Renal cortex interstitium (tissue), 3 donors: ENCODE results near the gene KRCC1. TPM values are rescaled to one million over a fixed set of nuclear protein-coding genes. Genes with fewer than 3 reads are reported as not detected.

ENCODE experiments used
- polyA plus RNA-seq, 3 donors: library from polyadenylated mRNA; unstranded; fragments of 120-200 nt; gene quantifications; one replicate each; pipeline ENCODE4 v1.2.1, GENCODE V29; 2013; ENCODE audit not compliant: insufficient read length in 3 of 3

The KRCC1 gene
- polyA plus RNA-seq, 3 donors: 45.6 to 60.9 (median 54.0) TPM

Other genes starting within 250 kb of the KRCC1 start
- gene RGPD2, start 230.0 kb downstream of the KRCC1 start, polyA plus RNA-seq: 1 to 10 TPM in 2 of 3 donors, under 1 TPM in 1; 0.79 to 5.8 (median 2.9) TPM
- not detected for gene RNU2-63P, start 39.2 kb downstream of the KRCC1 start, polyA plus RNA-seq
- gene SMYD1, start 12.0 kb upstream of the KRCC1 start, polyA plus RNA-seq: under 1 TPM in 1 of 3 donors, not detected in 2; 0.14 TPM
- 10 to 100 TPM; 15.0 to 33.2 (median 28.4) TPM for gene FABP1, start 72.3 kb upstream of the KRCC1 start, polyA plus RNA-seq
- gene THNSL2, start 114.6 kb upstream of the KRCC1 start, polyA plus RNA-seq: 10 to 100 TPM; 22.1 to 60.0 (median 45.7) TPM